HCT116 (cell line): ENCODE data around the gene ARSG. TPM values are rescaled to one million over a fixed set of nuclear protein-coding genes. Genes with fewer than 3 reads are reported as not detected.

Experiments used
- ATAC-seq: fragments of 200-7000 bp; cut with Tn5 transposase; 2 replicates; pipeline ENCODE4 v1.9.1; 2020; ENCODE audit warnings: mild to moderate bottlenecking, moderate library complexity
- BruUV-seq: library from RNA; stranded (reverse); fragments of 400-500 nt; replicated peaks from 2 replicates; lab custom pipeline; 2021; lab: Mats Ljungman, UMichigan
- CTCF ChIA-PET: fragments of 300-600 bp; sonication (Branson Sonifier 250); formaldehyde crosslinking; loops from one replicate; lab custom pipeline; 2021; ENCODE audit warnings: antibody characterized with exemption; lab: Charles Lee
- POLR2A ChIA-PET: fragments of 300-600, 350-600 bp; sonication (Branson Sonifier 250); formaldehyde crosslinking; loops from one replicate; lab custom pipeline; 2021; ENCODE audit warnings: antibody characterized with exemption; lab: Charles Lee
- RAD21 ChIA-PET, 2 experiments: fragments of 300-600 bp; sonication (Branson Sonifier 250); formaldehyde crosslinking; loops; one replicate each; lab custom pipeline; 2023; ENCODE audit warnings: low total read pairs in 2 of 2; ENCODE audit not compliant: uncharacterized antibody in 2 of 2, unreplicated experiment in 2 of 2, low non-redundant PET in 1 of 2; lab: Charles Lee
- DNase-seq: peaks from one replicate; pipeline ENCODE4 v3.0.0-alpha.2; 2010; ENCODE audit warnings: low read depth, low spot score
- H2AFZ ChIP-seq: fragments of 200-600 bp; shearing (Covaris generic), sonication (generic); 2 replicates; pipeline ENCODE4 v1.6.1; 2017; ENCODE audit warnings: low read depth, mixed run types, mixed read lengths, antibody characterized with exemption, low read length; ENCODE audit not compliant: poor library complexity, severe bottlenecking
- H3K27ac ChIP-seq: 2 replicates; pipeline ENCODE4 v1.5.1; 2012; ENCODE audit warnings: low read depth, low read length
- H3K27me3 ChIP-seq: fragments of 200-600 bp; sonication (generic); 2 replicates; pipeline ENCODE4 v1.6.1; 2016; ENCODE audit warnings: mixed run types, low read length, mixed read lengths; ENCODE audit not compliant: insufficient read depth
- H3K36me3 ChIP-seq, 2 experiments: fragments of 200-500 bp in 1 of 2; fragments of 200-600 bp in 1 of 2; sonication (Bioruptor generic) in 1 of 2; sonication (generic) in 1 of 2; 2 replicates each; pipeline versions ENCODE4 v1.5.1 to v1.6.1; 2014 to 2016; ENCODE audit warnings: low read length in 2 of 2, inconsistent platforms in 1 of 2, mixed read lengths in 1 of 2, mixed run types in 1 of 2; ENCODE audit not compliant: insufficient read depth in 2 of 2, control insufficient read depth in 1 of 2
- H3K4me1 ChIP-seq, 2 experiments: fragments of 200-600 bp in 1 of 2; sonication (generic) in 1 of 2; 2 replicates each; pipeline versions ENCODE4 v1.5.1 to v1.6.1; 2012 to 2017; ENCODE audit warnings: low read length in 2 of 2, inconsistent platforms in 1 of 2, mild to moderate bottlenecking in 1 of 2, mixed read lengths in 1 of 2, mixed run types in 1 of 2, moderate library complexity in 1 of 2; ENCODE audit not compliant: insufficient read depth in 2 of 2, control insufficient read depth in 1 of 2
- H3K4me2 ChIP-seq: fragments of 200-600 bp; sonication (generic); 2 replicates; pipeline ENCODE4 v1.6.1; 2017; ENCODE audit warnings: mixed run types, low read length, mixed read lengths
- H3K4me3 ChIP-seq, 2 experiments: fragments of 200-600 bp in 1 of 2; sonication (generic) in 1 of 2; replicated peaks in 1 of 2; 2 replicates each; pipeline ENCODE4 v1.5.1; 2011 to 2016; ENCODE audit warnings: low read length in 2 of 2, control low read depth in 1 of 2, low read depth in 1 of 2, mild to moderate bottlenecking in 1 of 2, mixed read lengths in 1 of 2, mixed run types in 1 of 2
- H3K79me2 ChIP-seq: fragments of 200-600 bp; sonication (generic); 2 replicates; pipeline ENCODE4 v1.6.1; 2017; ENCODE audit warnings: mild to moderate bottlenecking, mixed run types, low read length, moderate library complexity, mixed read lengths; ENCODE audit not compliant: insufficient read depth
- H3K9ac ChIP-seq: fragments of 200-600 bp; sonication (generic); 2 replicates; pipeline ENCODE4 v1.6.1; 2016; ENCODE audit warnings: low read length, mixed read lengths
- H3K9me2 ChIP-seq: fragments of 200-600 bp; sonication (generic), shearing (Covaris generic); 2 replicates; pipeline ENCODE4 v1.6.1; 2017; ENCODE audit warnings: mixed run types, mild to moderate bottlenecking, moderate library complexity; ENCODE audit not compliant: insufficient read depth
- H3K9me3 ChIP-seq, 2 experiments: fragments of 200-500 bp in 1 of 2; fragments of 200-600 bp in 1 of 2; sonication (Bioruptor generic) in 1 of 2; sonication (generic) in 1 of 2; 2 replicates each; pipeline ENCODE4 v1.6.1; 2014 to 2017; ENCODE audit warnings: low read length in 2 of 2, mixed read lengths in 2 of 2, inconsistent platforms in 1 of 2, low read depth in 1 of 2, mild to moderate bottlenecking in 1 of 2, mixed run types in 1 of 2, moderate library complexity in 1 of 2; ENCODE audit not compliant: control insufficient read depth in 1 of 2, insufficient read depth in 1 of 2
- H4K20me1 ChIP-seq: fragments of 200-600 bp; sonication (generic), shearing (Covaris generic); 2 replicates; pipeline ENCODE4 v1.6.1; 2017; ENCODE audit warnings: mixed run types, mild to moderate bottlenecking, moderate library complexity; ENCODE audit not compliant: insufficient read depth
- CTCF ChIP-seq, 3 experiments: fragments of 200-600 bp in 1 of 3; sonication (generic) in 1 of 3; IDR thresholded peaks in 2 of 3; conservative IDR thresholded peaks in 1 of 3; 2 replicates each; pipeline ENCODE4 v1.5.1; 2012 to 2017; ENCODE audit warnings: low read depth in 2 of 3, low read length in 2 of 3, antibody characterized with exemption in 1 of 3, borderline replicate concordance in 1 of 3, control low read depth in 1 of 3, mild to moderate bottlenecking in 1 of 3, mixed read lengths in 1 of 3, mixed run types in 1 of 3, moderate library complexity in 1 of 3; ENCODE audit not compliant: insufficient read depth in 1 of 3
- EGR1 ChIP-seq: IDR thresholded peaks from 2 replicates; pipeline ENCODE4 v1.6.1; 2012; ENCODE audit warnings: low read depth
- ELF1 ChIP-seq: IDR thresholded peaks from 2 replicates; pipeline ENCODE4 v1.6.1; 2012; ENCODE audit warnings: low read depth, borderline replicate concordance
- EZH2phosphoT487 ChIP-seq: fragments of 200-600 bp; IDR thresholded peaks from 2 replicates; pipeline ENCODE4 v1.6.1; 2018; ENCODE audit warnings: antibody characterized with exemption, borderline replicate concordance
- FOSL1 ChIP-seq: IDR thresholded peaks from 2 replicates; pipeline ENCODE4 v1.6.1; 2012; ENCODE audit warnings: low read depth
- JUND ChIP-seq: IDR thresholded peaks from 2 replicates; pipeline ENCODE4 v1.6.1; 2012
- RAD21 ChIP-seq: IDR thresholded peaks from 2 replicates; pipeline ENCODE4 v1.6.1; 2012; ENCODE audit warnings: low read depth, mild to moderate bottlenecking
- SP1 ChIP-seq: IDR thresholded peaks from 2 replicates; pipeline ENCODE4 v1.6.1; 2012; ENCODE audit warnings: low read depth
- TCF7L2 ChIP-seq: IDR thresholded peaks from 2 replicates; pipeline ENCODE4 v1.7.0; 2011; ENCODE audit warnings: borderline replicate concordance, inconsistent platforms; ENCODE audit not compliant: insufficient read depth, insufficient read length; ENCODE audit errors: extremely low read depth
- YY1 ChIP-seq: IDR thresholded peaks from 2 replicates; pipeline ENCODE4 v1.6.1; 2011; ENCODE audit warnings: low read length, low read depth, moderate library complexity, mild to moderate bottlenecking; ENCODE audit not compliant: insufficient replicate concordance; ENCODE audit errors: extremely low read depth
- intact Hi-C: fragments of 100-400 bp; cut with micrococcal nuclease; formaldehyde crosslinking; loops from 2 replicates; pipeline ENCODE4 v1.10.0; 2022
- total RNA-seq: library from RNA; stranded (reverse); gene quantifications from one replicate; pipeline ENCODE4 v1.2.1, GENCODE V29; 2021; ENCODE audit not compliant: unreplicated experiment

ARSG gene
- total RNA-seq, 1 experiment from 2014 or later, result 17.1 TPM

GRCh38 chr17:68353111-68353521, 61.8 kb downstream of the ARSG start:
- Histone ChIP-seq H3K36me3 (no peaks in the 10 kb centered on the region), H3K27ac (no peak overlapping the region), H3K9ac (no peak overlapping the region), H3K4me1 (peaks cover 28 to 50% of the 10 kb centered on the region in 2 experiments), H2AFZ (no peak overlapping the region), H3K9me3 (no peaks in the 10 kb centered on the region), H3K79me2 (no peaks in the 10 kb centered on the region), H3K4me3 (no peak overlapping the region), H3K9me2 (no peaks in the 10 kb centered on the region), H3K4me2 (no peak overlapping the region), H4K20me1 (no peaks in the 10 kb centered on the region), H3K27me3 (no peaks in the 10 kb centered on the region)
- intact Hi-C loops, result no loop called here
- CTCF ChIA-PET, result interaction anchor here (1.4 kb wide), 1 partner anchor 46 kb away, joined by 3 read pairs; no protein-coding TSS in a partner anchor
- no TSS peak for BruUV-seq
- DNase-seq (no peak), ATAC-seq (no peak)
- RAD21 ChIA-PET, result no interaction called here
- POLR2A ChIA-PET, result no interaction called here
- TF ChIP-seq FOSL1 (no peak), EGR1 (no peak), CTCF (IDR thresholded peaks at IDR 0.05 in 2 of 3, conservative IDR thresholded peaks at IDR 0.05 in 1 of 3; ENCODE audit: borderline replicate concordance in 1 of 3, insufficient read depth in 1 of 3, low read depth in 2 of 3, low read length in 2 of 3) (no peak), JUND (no peak), ELF1 (no peak), EZH2phosphoT487 (no peak), YY1 (no peak), TCF7L2 (no peak), RAD21 (no peak), SP1 (no peak)
